NCI-H1417 (cell line): ENCODE data around the gene BOC.

Experiments
- DNase-seq, 3 experiments: peaks; one replicate each; lab custom pipeline; 2025; lab: John Stamatoyannopoulos, UW

BOC gene

DNA sequence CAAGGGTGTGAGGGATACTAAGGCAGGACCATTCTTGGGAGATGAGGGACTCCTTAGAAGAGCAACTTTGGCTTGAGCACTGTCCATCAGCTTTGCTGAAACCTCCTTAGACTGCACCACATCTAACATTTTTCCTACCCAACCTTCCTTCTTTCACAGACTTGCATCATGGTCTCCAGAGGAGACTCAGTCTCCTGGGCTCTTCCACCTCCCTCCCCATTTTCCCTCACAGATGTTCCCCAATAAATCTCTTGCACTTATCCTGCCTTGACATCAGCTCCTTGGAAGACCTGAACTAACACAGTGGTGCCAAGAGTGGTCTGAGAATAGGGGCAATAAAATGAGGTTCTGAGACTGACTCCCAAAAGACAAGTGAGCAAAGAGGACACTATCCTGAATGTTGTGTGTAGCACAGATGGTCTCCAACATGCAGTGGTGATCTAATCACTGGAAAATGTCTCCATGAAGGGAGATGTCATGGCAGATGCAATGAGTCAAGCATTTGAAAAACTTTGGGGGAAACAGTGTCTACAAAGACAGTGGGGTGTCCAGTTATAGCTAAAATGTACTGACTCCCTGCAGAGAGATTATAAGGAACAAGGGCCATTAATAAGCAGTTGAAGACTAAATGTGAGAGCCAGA is 26.0 kb upstream of the BOC start:
- no peak for DNase-seq

DNA sequence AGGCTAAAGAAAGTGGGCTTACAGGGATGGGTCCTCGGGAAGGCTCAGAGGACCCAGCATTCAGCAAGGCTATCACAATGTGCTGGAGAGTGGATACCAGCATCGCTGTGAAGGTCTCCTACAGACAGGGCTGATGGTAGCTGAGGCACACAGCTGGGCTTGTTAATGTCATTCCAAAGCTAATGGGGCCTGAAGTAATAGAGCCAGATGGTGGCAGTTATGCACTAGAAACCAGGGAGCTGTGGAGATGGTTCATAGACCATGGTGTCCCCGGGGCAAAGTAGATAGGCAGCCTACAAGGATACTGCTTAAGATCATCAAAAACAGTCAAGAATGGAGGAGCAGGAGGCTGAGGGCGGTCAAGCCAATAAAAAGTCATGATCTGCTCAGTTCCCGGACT is 24.8 kb upstream of the BOC start:
- DNase-seq, result no peak

DNA sequence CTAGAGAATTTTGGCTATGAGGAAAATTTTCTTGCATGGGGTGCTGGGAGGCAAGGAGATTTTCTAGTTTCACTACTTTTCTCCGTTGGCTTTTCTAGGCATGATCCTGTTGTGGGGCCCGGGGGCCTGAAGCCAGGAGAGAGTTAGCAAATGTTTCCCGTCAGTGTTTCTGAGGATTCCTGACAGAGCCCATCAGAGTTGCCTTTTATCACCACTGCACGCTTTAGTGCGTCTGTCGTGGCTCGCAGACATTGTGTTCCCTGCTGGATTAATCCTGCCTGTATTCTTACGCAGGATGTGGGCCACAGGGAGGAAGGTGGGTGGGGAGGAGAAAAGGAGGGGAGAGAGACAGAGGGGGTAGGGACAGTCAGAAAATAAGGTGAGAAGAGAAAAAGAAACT is 18.1 kb upstream of the BOC start:
- DNase-seq, result no peak

DNA sequence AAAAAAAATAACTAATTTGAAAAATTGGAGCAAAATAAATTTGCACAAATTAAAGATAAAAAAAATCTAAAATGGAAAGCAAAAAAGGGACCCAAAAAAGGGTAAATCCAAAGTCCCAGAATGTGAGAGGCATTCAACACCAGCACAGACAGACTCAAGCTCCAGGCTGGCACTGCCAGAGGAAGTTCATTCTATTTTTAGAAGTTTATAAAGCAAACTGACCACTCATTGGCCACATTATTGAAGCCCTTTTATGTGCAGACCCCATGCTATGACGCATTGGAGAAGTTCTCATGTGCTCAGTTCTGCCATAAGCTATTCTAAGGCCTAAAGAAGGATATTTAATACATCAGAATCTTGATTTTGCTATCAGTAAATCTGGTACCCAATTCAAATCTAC is 17.6 kb upstream of the BOC start:
- DNase-seq, result no peak

DNA sequence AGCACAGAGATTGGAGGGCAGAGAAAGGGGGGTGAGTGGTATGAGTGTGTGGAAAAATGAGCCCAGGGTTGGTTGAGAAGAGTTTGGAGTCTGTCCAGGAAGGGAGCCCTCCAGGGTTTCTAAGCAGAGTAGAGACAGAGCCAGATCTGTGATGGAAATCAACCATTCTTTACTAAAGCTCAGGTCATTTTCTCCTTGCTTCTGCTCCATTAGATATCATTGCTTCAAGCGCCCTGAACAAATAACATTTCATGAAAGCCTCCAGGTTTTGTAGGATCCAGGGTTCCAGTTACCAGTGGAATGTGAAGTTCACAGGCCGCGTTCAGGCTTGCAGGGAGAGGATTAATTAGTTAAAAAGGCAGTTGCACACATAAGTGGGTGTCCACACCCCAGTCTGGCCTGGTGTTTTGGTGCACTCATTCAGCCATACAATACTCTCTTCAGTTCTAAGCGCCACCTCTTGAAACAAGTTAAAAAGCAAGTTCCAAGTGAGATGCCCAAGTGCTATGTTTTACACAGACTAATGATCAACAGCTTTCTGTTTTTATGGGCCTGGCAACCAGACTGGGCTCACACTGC is 16.4 kb upstream of the BOC start:
- DNase-seq, result peak in 2 of 3 experiments; percentile 17 to 48

DNA sequence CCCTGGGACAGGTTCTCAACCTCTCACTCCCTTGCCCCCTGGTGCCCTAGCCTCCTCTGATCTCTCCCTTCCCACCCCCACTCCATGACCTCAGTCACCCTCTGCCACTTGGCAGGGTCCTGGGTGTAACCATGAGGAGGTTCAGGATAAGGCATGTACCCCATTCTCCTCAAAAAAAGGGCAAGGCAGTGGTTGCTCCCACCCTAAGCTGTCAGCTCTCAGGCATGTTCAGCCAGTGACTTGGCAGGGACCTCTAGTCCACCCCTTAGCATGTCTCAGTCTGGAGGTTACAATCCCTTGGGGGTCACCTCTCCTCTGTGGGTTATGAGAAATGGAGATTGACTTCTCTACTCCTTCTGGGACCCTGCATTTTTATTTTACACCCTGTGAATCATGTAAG is 11.0 kb upstream of the BOC start:
- DNase-seq, result no peak

DNA sequence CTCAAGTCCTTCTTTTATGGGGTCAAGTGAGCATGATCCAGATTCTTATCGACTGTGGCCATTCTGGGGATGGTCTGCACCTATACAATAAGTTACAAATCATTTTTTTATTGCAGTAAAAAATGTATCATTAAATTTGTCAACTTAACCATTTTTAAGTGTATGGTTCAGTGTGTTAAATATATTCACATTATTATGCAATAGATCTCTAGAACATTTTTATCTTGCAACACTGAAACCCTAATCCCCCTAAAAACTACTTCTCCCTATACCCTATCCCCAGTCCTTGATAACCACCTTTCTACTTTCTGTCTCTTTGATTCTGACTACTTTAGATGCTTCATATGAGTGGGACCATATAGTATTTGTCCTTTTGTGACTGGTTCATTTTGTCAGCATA is 10.4 kb upstream of the BOC start:
- no peak for DNase-seq

DNA sequence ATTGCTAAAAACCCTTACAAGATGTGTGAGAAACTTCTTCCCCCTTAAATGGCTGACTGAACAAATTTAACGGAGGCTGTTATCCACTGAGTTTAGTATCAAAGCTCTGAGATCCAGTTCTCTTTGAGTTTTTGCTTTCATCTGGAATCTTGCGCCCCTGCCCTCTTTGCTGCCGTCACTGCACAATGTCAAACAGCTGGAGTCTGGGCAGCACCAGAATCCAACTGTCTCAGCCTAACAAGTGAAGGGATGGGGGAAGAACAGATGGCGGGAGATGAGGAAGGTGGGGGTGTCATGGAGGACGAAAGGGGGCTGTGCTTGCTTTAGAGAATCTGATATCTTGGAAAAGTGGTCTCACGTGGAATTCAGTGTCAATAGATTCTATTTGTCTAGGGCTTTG is 7.0 kb upstream of the BOC start:
- no peak for DNase-seq

DNA sequence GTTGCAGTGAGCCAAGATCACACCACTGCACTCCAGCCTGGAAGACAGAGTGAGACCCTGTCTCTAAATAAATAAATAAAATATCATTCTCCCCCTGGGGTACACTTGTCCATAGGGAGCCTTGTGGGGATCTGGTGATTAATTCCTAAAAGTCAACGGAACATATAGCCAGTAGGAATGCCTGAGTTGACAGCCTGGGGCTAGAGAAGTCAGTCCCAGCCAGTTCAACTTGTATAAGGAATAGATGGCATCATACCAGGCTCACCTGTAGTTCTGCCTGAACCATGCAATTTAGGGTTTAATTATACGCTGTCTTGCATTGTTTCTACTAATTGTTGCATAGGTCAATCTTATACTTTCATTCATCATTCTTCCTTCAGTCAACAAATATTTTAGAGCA is 5.9 kb upstream of the BOC start:
- DNase-seq, result peak in 2 of 3 experiments; percentile 56 to 86

DNA sequence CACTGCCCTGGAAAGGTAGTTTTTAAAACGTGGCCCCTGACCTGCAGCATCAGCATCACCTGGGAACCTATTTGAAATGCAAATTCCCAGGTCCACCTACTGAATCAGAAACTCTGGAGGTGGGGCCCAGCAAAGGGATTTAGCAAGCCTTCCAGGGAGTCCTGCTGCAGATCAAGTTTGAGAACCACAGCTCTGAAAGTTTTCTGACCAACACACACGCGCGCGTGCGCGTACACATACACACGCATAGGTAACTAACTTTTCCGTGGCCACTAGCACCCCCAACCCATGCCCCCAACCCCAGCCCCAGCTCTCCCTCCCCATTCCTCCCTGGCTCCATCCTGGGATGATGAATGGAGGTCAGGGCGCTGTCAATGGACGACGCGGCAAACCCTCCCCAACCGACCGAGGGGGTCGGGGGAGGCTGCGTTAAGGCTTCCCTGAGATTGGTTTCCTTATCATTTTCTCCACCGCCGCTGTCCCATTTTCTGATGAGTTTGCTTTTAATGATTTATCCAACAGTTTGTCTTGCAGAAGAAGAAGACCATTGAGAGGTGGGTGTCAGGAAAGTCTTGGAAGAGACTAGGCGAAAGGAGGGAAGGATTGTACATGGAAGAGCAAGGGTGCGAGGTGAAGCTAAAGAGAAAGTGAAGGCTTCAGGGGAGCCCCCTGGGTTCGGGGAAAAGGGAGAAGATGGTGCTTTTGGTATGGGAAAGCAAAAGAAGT is 590 bp upstream of the BOC start:
- DNase-seq, result no peak

DNA sequence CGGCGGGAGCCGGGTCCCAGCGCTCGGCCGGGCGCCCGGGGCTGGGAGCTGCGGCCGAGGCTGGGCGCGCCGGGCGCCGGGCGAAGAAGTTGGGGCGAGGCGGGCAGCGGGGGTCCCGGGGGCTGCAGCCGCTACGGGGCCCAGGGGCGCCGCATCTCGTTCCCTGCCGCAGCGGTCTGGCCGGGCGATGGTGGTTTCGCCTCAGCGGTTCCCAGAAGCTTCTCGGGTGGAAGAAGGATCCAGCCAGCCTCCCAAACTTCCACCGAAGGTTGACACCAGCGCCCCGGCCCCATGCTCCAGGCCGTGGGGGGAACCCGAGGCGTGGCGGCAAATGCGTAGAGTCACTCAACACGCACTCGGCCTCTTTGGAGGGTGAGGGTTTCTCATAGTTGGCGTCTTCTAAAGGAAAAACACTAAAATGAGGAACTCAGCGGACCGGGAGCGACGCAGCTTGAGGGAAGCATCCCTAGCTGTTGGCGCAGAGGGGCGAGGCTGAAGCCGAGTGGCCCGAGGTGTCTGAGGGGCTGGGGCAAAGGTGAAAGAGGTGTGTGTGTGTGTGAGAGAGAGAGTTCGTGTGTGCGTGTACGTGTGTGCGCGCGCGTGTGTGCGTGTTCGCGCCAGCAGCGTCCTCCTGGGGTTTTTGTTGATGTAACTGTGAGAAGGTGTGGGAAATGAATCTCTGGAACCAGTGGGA is 940 bp downstream of the BOC start:
- peak; percentile 3 to 69 (median 65) for DNase-seq

DNA sequence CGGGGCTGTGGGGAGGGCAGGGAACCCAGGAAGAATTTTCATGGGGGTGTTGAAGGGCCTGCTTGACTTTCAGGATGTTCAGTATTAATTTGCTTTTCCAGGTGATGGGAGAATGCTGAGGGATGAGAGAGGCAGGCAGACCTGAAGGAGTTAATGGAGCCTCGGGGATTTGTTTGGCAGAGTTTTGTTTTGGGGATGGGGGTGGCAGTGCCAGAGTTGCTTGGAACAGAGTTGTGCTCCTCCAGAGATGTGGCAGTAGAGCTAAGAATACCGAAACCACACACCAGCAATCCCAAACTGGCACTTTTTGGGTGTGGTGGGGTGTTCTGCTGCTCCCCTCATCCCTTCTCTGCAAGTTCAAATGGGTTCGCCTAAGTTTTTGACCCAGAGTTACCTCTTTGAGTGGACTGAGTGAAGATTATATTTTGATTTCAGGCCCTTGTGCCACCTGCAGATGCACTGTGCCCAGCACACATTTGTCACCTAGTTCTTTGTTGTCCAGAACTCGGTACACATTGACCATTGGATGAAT is 1.6 kb downstream of the BOC start:
- no peak for DNase-seq

DNA sequence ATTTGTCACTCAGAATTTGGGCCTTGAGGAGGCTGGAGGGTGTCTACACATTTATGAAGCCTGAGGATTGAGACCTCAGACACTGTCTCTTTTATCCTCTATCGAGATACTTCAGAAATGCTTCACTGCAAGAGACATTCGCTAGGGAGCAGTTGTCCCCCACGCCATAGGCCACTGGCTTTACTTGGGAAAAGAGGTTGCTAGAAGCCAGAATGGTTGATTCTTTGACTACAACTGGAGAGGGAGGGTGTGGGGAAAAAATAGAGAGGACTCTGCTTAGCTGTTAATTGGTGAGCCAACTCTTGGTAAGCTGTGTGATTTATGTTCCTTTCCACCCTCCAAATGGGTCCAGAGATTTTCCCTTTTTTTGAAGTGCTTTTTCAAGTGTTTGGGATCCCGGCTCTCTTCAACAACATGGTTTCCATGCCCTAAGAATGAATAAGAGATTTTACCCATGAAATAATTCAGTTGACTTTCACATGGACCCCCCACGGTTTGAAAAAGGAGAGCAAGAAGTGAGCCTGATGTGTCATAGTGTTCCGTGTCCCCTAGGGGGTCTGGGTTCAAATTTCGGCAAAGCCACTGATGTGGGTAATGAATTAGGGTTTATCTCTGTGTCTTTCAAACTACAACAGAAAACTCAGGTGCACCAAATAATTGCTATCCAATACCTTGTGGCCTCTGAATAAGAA is 2.7 kb downstream of the BOC start:
- DNase-seq, result peak in 2 of 3 experiments; percentile 11 to 63

DNA sequence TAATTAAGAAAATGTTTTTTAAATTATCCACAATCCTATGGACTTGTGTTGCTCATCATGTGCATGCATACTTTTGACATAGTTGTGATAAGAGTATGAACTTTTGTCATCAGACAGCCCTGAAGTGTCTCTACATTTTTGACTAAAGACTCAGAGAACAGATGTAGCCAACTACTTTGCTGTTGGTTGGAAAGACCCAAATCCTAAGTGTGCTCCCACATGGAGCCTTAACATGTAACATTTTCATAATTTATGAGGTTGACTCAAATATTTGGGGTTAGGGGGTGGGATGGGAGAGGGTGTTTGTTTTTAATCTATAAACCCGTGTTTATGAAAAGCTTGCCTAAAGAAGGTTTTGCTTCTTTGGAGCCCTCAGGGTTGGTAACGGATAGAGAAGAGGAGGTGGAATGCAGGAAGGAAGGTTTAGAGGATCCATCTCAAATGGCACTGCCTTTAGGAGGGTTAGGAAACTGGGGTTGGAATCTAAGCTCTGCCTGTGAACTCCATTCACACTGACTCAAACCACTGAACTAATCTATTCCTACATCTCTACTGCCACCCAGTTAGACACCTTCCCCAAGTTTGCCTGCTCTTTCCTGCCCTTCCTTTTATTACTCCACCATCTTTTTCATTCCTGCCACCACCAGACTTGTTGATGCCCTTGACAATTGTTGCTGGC is 3.7 kb downstream of the BOC start:
- no peak for DNase-seq

DNA sequence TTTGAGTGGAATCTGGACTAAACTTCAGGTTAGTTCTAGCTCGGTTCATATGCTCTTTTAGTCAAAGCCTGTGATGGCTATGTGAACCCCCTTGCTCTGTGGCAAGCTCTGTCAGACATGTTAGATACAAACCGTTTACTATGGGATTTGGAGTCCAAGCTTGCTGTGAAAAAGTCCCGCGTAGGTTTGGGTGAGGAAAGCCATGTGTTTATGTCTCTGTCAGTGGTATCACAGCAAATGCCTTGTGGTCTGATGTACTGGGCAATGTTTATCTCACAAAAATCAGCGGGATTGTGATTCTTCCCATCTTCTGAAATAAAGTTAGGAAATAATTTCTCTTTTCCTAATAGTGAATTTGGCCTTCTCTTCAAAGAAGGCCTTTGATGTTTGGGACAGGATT is 5.0 kb downstream of the BOC start:
- no peak for DNase-seq

DNA sequence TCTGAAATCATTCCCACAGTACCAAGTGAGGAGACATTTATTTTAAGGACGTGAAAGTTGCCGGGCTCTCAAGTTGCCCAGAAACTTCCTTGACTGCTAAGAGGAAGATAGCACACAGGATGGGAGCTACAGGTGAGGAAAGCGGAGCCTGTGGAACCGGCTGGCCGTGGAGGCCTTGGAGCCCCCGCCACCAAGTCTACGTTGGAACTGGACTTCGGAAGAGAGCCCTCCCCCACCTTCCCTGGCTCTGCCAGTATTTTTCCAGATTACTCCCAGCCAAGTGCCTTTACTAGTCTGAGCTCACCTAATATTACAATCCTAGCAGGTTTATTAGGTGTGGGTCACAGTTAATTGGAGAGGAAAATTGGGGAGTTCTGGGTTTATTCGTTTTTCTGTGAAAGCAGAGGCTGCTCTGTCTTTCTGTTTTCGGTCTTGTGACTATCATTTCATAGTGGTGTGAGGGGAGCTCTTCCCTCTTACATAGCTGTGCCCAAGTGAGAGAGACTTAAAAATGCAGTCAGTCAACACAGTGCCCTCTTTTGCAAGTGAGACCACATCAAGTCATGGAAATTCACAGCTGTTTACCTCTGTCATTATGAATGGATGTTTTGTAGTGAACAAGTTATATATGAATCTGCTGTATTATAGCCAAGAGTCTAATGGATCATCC is 6.8 kb downstream of the BOC start:
- DNase-seq, result no peak

DNA sequence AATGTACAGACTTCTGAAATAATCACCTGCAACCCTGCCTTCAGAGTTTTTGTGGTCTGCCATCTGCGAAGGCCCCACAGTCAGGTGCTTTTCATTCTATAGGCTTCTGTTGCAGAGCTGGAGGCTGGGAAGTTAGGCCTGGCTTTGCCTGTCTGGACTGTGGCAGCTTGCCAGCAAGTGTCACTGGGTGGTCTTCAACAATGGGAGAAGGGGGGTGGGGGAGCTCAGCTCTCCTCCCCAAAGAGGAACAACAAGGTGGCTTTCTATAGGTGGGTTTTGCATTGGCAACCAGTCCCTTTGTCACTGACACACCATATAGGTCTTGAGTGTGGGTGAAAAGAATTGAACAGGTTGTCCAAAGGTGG is 7.3 kb downstream of the BOC start:
- peak in 1 of 3 experiments; percentile 13 for DNase-seq

DNA sequence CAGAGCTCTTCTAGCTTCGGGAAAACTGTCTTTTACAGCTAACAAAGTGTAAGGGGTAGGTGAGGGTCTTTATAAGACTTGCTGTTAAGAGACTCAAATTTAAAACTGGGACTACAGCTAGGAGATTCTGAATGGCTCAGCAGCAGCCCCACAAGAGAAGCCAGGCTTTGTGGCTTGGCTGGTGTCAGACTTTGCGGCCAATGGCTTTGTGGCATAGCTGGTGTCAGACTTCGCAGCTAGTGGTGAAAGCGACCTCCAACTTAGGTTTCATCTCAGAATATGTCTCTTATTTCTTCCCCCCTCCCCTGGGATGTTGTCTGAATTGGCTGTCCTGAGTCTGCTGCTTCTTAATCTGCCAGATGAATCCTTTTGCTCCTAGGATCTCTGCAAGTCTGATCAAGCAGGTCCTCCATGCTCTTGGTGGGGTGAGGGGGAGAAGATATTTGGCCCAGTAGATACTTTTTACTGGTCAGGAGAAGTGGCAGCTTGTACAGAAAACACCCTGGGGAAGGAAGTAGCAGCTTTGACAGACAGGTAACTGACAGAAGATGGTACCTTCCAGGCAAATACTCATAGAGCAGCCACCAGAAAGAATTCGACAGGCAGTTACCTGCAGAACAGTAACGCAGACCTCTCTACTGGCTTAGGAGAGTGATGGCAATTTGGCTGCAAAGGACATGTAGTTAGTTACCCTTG is 8.4 kb downstream of the BOC start:
- no peak for DNase-seq

DNA sequence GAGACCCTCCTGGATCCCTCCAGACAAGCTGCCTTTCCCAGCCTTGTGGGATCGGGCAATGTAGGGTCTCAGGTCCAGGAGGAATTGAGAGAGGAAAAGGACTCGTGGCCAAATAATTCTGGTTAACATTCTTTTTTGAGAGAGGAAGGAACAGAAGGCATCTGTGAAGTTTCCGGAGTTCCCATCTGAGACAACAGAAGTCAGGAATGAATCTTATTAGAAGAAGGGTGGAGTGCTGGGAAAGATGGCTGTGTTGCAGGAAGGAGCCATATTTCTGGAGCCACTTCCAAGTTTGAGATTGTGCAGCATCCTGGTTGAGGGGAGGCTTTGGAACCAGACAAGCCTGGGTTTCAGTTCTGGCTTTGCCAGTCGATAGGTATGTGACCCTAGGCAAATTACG is 9.4 kb downstream of the BOC start:
- DNase-seq, result no peak

DNA sequence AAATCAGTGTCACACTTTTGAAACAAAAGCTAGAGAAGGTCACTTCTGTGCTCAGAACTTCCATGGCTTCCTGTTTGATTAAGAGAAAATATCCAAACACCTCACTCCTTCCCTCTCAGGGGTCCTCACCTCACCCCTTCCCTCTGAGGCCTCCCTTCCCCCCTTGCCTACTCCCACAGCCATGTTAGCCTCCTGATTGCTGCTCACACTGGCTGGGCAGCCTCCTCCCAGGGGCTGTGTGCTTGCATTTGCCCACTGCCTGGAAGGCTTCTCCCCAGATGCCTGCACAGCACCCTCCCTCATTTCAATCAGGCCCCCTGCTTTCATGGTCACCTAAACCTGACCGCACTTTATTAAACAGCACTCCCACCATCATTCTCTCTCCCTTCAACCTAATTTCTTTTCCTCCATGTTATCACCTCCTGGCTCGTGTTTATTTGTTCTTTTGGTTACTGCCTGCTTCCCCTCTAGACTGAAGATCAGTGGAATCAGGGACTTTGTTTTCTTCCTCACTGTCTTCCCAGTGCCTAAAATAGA is 10.4 kb downstream of the BOC start:
- no peak for DNase-seq
